Upper lobe of right lung (tissue), 1 donor: ENCODE measurements around the gene GALNTL6. TPM values are rescaled to one million over a fixed set of nuclear protein-coding genes. Genes with fewer than 3 reads are reported as not detected.

ENCODE experiments used
- ATAC-seq: fragments of 200-7000 bp; cut with Tn5 transposase; one replicate; pipeline ENCODE4 v1.9.1; 2020; ENCODE audit warnings: mild to moderate bottlenecking, moderate library complexity
- DNase-seq: peaks from one replicate; pipeline ENCODE4 v3.0.0-alpha.2; 2020
- H3K27ac ChIP-seq: fragments of 200-600 bp; one replicate; pipeline ENCODE4 v1.8.0; 2022
- H3K27me3 ChIP-seq: fragments of 200-600 bp; one replicate; pipeline ENCODE4 v1.8.0; 2022; ENCODE audit warnings: mild to moderate bottlenecking
- H3K36me3 ChIP-seq: fragments of 200-600 bp; one replicate; pipeline ENCODE4 v1.8.0; 2022
- H3K4me1 ChIP-seq: fragments of 200-600 bp; one replicate; pipeline ENCODE4 v1.8.0; 2022
- H3K4me3 ChIP-seq: fragments of 200-600 bp; one replicate; pipeline ENCODE4 v1.8.0; 2022; ENCODE audit warnings: mild to moderate bottlenecking
- H3K9me3 ChIP-seq: fragments of 200-600 bp; one replicate; pipeline ENCODE4 v1.8.0; 2022
- CTCF ChIP-seq: fragments of 200-600 bp; IDR thresholded peaks from one replicate; pipeline ENCODE4 v1.8.0; 2022; ENCODE audit warnings: antibody characterized with exemption
- intact Hi-C: fragments of 100-400 bp; cut with DNase I; formaldehyde crosslinking; loops from one replicate; pipeline ENCODE4 v1.11.0; 2022
- total RNA-seq: library from RNA; stranded (reverse); fragmentation: NEBNext Ultra II Directional; extraction: Animal tissue kit (Norgen Biotek cat#: 25700); gene quantifications from one replicate; pipeline ENCODE4 v1.2.1, GENCODE V29; 2021
- donor health status: DM: no; HTN: yes; CAD: no; lungs with severe emphysema.

The GALNTL6 gene
- total RNA-seq, 1 donor from 2014 or later, result 0.20 TPM

- intact Hi-C loops, result no loop called here
- ATAC-seq, result no peak
- no peak overlapping the region for H3K27ac ChIP-seq
- H3K4me3 ChIP-seq, result no peak overlapping the region
- no peaks in the 10 kb centered on the region for H3K4me1 ChIP-seq
- H3K9me3 ChIP-seq, result no peaks in the 10 kb centered on the region
- H3K27me3 ChIP-seq, result no peaks in the 10 kb centered on the region
- no peak for TF ChIP-seq CTCF
- H3K36me3 ChIP-seq, result no peaks in the 10 kb centered on the region
- no peak for DNase-seq
Measured at GRCh38 chr4:172842779-172843178, 1029.6 kb downstream of the GALNTL6 start.

GRCh38 chr4:172843192-172843591, 1030.0 kb downstream of the GALNTL6 start:
- Histone ChIP-seq H3K9me3 (no peaks in the 10 kb centered on the region), H3K27me3 (no peaks in the 10 kb centered on the region), H3K27ac (no peak overlapping the region), H3K4me1 (no peaks in the 10 kb centered on the region), H3K4me3 (no peak overlapping the region), H3K36me3 (no peaks in the 10 kb centered on the region)
- no peak for DNase-seq
- no peak for TF ChIP-seq CTCF
- intact Hi-C loops, result no loop called here
- ATAC-seq, result no peak

GRCh38 chr4:172844556-172844955, 1031.4 kb downstream of the GALNTL6 start:
- Histone ChIP-seq H3K36me3 (no peaks in the 10 kb centered on the region), H3K4me3 (no peak overlapping the region), H3K9me3 (no peaks in the 10 kb centered on the region), H3K27me3 (no peaks in the 10 kb centered on the region), H3K4me1 (no peaks in the 10 kb centered on the region), H3K27ac (no peak overlapping the region)
- intact Hi-C loops, result no loop called here
- no peak for TF ChIP-seq CTCF
- no peak for ATAC-seq
- DNase-seq, result no peak

DNA sequence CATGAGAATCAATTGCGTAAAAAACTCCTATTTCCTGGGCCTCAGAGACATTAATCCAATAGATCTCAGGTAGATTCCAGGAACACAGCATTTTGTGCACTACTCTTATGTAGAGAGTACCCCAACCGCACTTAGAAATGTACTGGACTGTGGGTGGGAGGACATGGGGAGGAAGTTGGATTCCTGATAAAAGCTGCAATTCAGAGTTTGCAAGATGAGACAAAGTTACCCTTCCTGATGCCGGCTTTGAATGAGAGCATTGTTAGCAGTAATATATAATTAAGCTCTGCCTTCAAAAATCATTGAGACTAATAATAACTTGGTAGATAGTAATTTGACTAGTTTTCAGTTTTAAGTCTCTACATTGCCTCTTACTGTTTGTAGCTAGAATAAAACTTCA, 1032.1 kb downstream of the GALNTL6 start:
- intact Hi-C loops, result no loop called here
- Histone ChIP-seq H3K36me3 (no peaks in the 10 kb centered on the region), H3K4me1 (no peaks in the 10 kb centered on the region), H3K4me3 (no peak overlapping the region), H3K27me3 (no peaks in the 10 kb centered on the region), H3K9me3 (no peaks in the 10 kb centered on the region), H3K27ac (no peak overlapping the region)
- ATAC-seq (no peak), DNase-seq (no peak)
- no peak for TF ChIP-seq CTCF

DNA sequence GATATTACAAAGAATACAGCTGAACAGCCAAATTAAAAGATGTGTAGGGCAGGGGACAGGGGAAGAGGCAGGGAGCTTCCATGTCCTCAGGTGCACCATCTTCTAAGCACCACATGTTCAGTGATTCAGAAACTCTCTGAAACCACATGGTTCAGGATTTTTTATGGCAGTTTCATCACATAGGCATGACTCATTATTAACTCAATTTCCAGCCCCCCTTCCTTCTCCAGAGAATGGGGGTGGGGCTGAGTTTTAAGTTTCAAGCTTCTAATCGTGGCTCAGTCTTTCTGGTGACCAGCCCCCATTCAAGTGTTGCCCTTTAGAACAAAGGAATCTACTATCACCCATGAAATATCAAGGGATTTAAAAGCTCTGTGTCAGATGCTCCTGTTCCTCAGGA, 1037.6 kb downstream of the GALNTL6 start:
- no peak for ATAC-seq
- Histone ChIP-seq H3K4me1 (no peaks in the 10 kb centered on the region), H3K36me3 (no peaks in the 10 kb centered on the region), H3K27me3 (no peaks in the 10 kb centered on the region), H3K4me3 (no peak overlapping the region), H3K27ac (no peak overlapping the region), H3K9me3 (no peaks in the 10 kb centered on the region)
- no peak for TF ChIP-seq CTCF
- intact Hi-C loops, result no loop called here
- DNase-seq, result no peak

- TF ChIP-seq CTCF, result no peak
- Histone ChIP-seq H3K9me3 (no peaks in the 10 kb centered on the region), H3K27ac (no peak overlapping the region), H3K4me3 (no peak overlapping the region), H3K4me1 (no peaks in the 10 kb centered on the region), H3K27me3 (no peaks in the 10 kb centered on the region), H3K36me3 (no peaks in the 10 kb centered on the region)
- ATAC-seq (no peak), DNase-seq (no peak)
- intact Hi-C loops, result no loop called here
Measured at GRCh38 chr4:172851534-172851933, 1038.3 kb downstream of the GALNTL6 start.
